GM12875 (cell line): ENCODE measurements around the gene IL18R1.
A peak's percentile ranks its signal among the peaks of the same experiment; 100 is the strongest.

ENCODE experiments used
- H3K4me3 ChIP-seq: one replicate; pipeline ENCODE4 v1.5.1; 2011; ENCODE audit warnings: low read depth, low read length, control low read depth
- TF ChIP-seq, protein P1 (sequence below): IDR thresholded peaks from 2 replicates; pipeline ENCODE4 v1.5.1; 2011; ENCODE audit warnings: low read depth, mild to moderate bottlenecking, control low read depth, inconsistent platforms, low read length, moderate library complexity, borderline replicate concordance; ENCODE audit not compliant: insufficient read depth

Gene IL18R1

DNA sequence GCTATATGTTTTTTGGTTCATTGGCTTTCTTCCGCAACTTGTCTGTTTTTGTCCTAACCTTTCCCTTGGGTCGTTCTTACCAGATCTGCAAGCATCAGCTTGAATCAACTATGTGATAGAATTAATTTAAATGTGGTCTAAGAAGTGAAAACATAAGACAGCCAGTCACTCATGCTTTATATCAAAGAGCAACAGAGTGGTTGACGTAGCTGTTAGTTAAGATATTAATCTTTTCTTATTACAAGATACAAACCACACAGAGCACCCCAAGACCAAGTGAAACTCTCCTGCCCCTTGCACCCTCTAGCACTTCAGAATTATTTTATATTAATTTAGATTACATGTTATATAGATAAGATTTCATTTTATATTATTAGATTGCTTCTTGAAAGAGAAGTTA, 82.5 kb downstream of the IL18R1 start:
- TF ChIP-seq, protein P1, sequence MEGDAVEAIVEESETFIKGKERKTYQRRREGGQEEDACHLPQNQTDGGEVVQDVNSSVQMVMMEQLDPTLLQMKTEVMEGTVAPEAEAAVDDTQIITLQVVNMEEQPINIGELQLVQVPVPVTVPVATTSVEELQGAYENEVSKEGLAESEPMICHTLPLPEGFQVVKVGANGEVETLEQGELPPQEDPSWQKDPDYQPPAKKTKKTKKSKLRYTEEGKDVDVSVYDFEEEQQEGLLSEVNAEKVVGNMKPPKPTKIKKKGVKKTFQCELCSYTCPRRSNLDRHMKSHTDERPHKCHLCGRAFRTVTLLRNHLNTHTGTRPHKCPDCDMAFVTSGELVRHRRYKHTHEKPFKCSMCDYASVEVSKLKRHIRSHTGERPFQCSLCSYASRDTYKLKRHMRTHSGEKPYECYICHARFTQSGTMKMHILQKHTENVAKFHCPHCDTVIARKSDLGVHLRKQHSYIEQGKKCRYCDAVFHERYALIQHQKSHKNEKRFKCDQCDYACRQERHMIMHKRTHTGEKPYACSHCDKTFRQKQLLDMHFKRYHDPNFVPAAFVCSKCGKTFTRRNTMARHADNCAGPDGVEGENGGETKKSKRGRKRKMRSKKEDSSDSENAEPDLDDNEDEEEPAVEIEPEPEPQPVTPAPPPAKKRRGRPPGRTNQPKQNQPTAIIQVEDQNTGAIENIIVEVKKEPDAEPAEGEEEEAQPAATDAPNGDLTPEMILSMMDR = no peak
- no peak overlapping the region for H3K4me3 ChIP-seq

DNA sequence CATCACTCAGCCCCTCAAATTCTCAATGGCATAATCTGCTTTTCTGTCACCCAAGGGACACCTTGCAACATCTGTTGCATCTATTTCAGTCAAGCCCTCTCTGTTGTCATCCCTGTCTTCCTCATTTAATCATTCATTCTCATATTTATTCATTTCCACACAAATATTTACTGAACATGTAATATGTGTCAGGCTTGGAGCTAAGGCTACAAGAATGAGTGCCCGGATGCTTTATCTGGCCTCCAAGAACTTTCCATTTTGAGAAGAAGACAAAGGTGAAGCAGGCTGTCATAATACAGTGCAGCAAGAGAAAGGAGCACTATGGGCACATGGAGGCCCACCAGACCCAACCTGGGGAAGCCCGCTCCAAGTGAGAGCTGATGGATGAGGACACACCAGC, 83.0 kb downstream of the IL18R1 start:
- TF ChIP-seq, protein P1 = no peak
- H3K4me3 ChIP-seq = no peak overlapping the region

DNA sequence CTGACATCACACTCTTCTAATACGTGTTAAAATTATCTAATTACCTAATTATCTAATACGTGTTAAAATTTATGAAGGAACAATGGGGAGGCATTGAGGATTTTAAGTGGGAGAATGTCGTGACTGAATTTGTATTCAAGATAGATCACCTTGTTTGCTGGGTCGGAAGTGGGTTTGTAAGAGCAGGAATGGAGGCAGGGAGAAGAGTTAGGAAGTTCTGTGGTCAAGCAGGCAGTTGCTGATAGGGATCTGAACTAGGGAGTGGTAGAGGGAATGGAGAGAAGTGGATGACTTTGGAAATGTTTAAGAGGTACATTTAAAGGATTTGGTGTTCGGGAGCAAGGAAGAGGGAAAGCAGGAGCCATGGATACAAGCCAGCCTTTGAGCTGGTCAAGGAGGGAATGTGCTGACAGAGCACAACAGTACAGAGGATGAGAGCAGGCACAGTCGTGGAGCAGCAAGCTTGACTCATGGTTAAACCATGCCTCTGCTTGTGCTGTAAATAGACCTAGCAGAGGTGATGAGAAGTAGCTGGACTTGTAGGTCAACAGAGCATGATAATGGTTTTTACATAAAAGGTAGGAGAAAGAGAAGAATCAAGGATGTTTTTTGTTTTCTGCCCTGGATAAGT, 83.6 kb downstream of the IL18R1 start:
- H3K4me3 ChIP-seq = no peak overlapping the region
- TF ChIP-seq, protein P1 = no peak

DNA sequence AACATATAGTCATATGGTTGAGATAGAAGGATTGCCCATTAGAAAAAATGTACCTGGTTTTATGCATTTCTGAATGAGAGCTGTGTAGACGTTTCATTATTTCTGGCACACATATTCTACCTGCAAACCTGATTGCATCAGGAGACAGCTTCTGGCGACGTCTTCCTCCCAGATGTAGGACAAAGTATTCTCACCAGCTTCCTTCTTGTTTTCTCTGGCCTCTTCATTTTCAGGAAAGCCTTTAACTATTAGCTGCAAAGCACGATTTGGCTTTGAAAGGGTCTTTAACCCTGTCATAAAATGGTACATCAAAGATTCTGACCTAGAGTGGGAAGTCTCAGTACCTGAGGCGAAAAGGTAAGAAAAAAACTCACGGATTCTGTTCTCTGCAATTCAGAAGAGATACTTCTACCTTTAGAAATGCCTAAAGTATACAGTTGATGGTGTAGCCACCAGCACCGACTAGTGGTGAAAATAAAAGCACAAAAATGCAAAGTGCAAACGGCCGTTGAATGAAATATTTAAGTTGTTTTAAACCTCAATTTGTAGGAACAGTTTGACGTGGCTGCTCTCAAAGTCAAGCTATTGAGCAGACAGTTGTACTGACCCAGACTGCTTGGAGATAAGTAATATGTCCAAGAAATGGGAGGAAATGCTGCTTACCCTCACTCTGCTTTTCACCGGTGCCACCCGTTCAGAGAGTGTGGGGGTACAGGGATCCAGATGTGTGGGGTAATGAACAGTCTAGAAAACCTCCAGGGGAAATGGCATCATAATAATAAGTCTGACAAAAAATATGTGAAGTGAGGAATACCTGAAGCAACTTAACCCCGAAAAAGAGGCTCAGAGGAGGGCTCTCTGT, 87.6 kb downstream of the IL18R1 start:
- no peak overlapping the region for H3K4me3 ChIP-seq
- TF ChIP-seq, protein P1 = peak; percentile 65

DNA sequence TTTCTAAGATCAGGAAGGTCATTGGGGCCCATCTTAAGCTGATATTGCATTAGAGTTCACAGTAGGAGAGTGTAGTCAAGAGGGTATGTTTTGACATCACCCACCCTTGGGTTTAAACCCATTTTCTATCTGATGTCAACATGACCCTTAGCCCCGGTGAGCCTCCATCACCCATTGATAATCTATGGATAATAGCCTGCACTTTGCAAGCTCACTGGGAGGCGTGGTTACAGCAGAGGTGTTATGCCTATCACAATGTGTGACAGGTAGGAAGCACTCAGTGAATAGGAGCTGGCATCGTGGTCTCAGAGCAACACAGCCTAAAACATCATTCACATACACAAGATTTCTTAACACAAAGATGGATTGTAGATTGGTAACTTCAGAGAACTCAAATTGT, 88.6 kb downstream of the IL18R1 start:
- TF ChIP-seq, protein P1 = no peak
- H3K4me3 ChIP-seq = no peak overlapping the region

DNA sequence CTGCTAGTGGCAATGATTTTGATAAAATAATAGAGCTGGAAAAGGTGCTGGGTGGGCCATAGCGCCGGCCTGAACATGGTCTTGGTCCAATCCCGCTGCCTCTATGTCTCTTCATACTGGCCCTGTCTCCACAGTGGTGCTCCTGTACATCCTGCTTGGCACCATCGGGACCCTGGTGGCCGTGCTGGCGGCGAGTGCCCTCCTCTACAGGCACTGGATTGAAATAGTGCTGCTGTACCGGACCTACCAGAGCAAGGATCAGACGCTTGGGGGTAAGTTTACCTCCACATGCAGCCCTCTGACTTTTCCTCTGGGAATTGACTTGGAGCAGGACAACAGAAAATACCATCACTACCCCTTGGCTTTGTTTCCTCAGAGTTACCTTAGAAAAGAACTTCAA, 91.3 kb downstream of the IL18R1 start:
- H3K4me3 ChIP-seq = no peak overlapping the region
- TF ChIP-seq, protein P1 = no peak
